GM12891 (cell line): Measurements from ENCODE around the gene SLC38A11.

Experiments
- DNase-seq: peaks from one replicate; pipeline ENCODE4 v3.0.0; 2011; ENCODE audit warnings: low spot score; ENCODE audit not compliant: insufficient read length
- FAIRE-seq: peaks from 2 replicates; lab custom pipeline; 2011; peaks lifted over from hg19 to GRCh38; lab: Jason Lieb, UNC
- PAX5 ChIP-seq: IDR thresholded peaks from 2 replicates; pipeline ENCODE4 v1.6.1; 2011; ENCODE audit warnings: low read length, moderate library complexity, mild to moderate bottlenecking; ENCODE audit not compliant: insufficient read depth, severe bottlenecking
- POLR2A ChIP-seq: IDR thresholded peaks from 2 replicates; pipeline ENCODE4 v1.6.1; 2011; ENCODE audit warnings: low read depth, low read length, control low read depth
- POLR2AphosphoS5 ChIP-seq: IDR thresholded peaks from 2 replicates; pipeline ENCODE4 v1.6.1; 2011; ENCODE audit warnings: low read depth, low read length, control low read depth
- POU2F2 ChIP-seq: IDR thresholded peaks from 2 replicates; pipeline ENCODE4 v1.6.1; 2011; ENCODE audit warnings: low read depth, mild to moderate bottlenecking, control low read depth, low read length, moderate library complexity
- SPI1 ChIP-seq: IDR thresholded peaks from 2 replicates; pipeline ENCODE4 v1.6.1; 2011; ENCODE audit warnings: low read depth, low read length, control low read depth
- TAF1 ChIP-seq: IDR thresholded peaks from 2 replicates; pipeline ENCODE4 v1.6.1; 2011; ENCODE audit warnings: low read depth, low read length, control low read depth

Gene SLC38A11

DNA sequence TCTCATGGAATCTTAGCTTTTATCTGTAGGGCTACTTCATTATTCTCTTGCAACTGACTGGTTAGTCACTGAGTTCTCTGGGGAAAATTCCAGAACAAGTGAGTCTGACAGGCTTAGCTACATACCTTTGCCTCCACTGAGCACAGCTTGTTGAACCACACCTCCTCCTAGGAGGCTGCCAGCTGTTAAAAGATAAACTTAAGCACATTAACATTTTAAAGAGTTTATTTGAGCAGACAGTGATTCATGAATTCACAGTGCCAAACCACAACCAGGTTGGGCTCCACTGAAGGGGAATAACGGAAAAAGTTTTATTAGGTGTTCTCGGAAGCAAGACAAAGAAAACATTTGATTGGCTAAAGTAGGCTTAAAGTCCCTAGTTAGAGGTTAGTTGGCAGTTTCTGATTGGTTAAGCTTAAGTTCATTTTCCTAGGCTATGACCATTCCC is 12.5 kb upstream of the SLC38A11 start:
- no peak for TF ChIP-seq PAX5
- no peak for TF ChIP-seq POLR2AphosphoS5
- TF ChIP-seq SPI1: no peak
- TF ChIP-seq TAF1: no peak
- TF ChIP-seq POU2F2: no peak
- no peak for TF ChIP-seq POLR2A
- FAIRE-seq (no peak), DNase-seq (no peak)

DNA sequence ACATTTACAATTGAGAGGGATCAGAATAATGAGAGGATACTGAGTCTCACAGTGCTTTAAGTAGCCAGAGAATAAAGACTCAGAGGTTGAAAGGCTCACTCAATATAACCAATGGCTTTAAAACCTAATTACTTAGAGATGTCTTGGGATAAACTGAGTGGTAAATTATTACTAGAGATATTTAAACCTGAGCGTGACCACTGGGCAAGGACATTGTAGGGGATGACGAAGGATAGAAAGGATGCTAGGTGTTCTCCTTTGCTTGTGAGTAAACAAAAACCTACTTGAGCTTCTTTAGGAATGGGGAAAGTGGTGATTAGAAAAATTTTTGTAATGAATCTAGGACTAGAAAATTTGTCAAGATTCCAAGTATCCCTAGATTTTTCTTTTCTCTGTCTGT is 12.0 kb upstream of the SLC38A11 start:
- TF ChIP-seq TAF1: no peak
- no peak for TF ChIP-seq POLR2A
- no peak for TF ChIP-seq POU2F2
- TF ChIP-seq SPI1: no peak
- TF ChIP-seq POLR2AphosphoS5: no peak
- TF ChIP-seq PAX5: no peak
- FAIRE-seq: no peak
- no peak for DNase-seq

DNA sequence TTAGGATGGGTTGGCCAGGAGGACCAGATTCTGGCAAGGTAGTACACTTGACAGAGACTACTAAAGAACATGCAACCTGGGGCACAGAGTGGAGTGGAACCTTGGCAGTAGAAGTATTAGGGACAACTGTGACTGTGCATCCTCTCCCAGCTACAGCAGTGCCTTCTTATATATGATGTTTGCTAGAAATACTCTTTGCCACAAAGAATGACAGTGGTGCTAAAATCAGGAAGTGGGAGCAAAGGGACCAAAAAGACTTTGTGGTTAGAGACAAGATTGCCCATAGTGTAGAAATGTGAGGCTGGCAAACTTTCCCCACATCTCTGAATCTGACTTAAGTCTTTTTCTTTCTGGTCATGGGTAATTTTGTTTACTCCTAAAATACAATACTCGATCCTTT is 9.4 kb upstream of the SLC38A11 start:
- FAIRE-seq (no peak), DNase-seq (no peak)
- TF ChIP-seq SPI1 (no peak), TAF1 (no peak), POU2F2 (no peak), POLR2A (no peak), PAX5 (no peak), POLR2AphosphoS5 (no peak)

DNA sequence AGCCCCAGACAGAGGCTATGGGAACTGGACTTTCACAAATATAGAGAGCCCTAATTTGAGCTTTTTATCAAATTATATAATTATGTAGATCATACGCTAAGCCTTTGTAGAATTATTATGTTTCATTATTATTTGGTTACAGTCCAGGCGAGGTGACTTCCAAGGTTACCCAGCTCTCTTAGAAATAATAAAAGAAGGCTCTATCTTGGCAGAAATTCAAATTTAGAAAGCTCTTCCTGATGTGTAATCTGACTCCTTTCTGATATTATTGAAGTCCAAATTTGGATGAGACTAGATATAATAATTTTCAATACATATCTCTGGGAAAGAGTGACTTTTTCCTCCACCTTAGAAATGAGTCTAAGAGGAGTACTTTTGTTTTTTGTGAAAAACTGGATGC is 4.8 kb upstream of the SLC38A11 start:
- TF ChIP-seq PAX5 (no peak), SPI1 (no peak), TAF1 (no peak), POU2F2 (no peak), POLR2AphosphoS5 (no peak), POLR2A (no peak)
- DNase-seq (no peak), FAIRE-seq (no peak)

DNA sequence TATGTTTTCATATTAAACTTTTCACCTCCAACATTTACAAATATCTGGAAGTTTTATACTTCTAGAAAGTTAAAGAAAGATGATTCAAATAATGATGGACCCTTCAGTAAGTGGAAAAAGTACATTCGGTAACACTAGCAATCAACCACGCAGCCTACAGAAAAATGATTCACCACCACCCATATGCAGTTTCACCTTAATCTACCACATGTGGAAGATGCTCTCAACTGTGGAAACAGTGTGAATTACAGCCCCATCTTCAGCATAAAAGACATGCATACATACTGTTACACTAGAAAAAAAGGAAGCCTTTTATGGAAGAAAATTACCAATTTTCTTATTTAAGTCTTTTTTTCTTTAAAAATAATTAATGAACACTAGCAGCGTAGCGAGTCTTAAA is 1.1 kb downstream of the SLC38A11 start:
- TF ChIP-seq SPI1 (no peak), POLR2A (no peak), PAX5 (no peak), POU2F2 (no peak), POLR2AphosphoS5 (no peak), TAF1 (no peak)
- DNase-seq: no peak
- no peak for FAIRE-seq

DNA sequence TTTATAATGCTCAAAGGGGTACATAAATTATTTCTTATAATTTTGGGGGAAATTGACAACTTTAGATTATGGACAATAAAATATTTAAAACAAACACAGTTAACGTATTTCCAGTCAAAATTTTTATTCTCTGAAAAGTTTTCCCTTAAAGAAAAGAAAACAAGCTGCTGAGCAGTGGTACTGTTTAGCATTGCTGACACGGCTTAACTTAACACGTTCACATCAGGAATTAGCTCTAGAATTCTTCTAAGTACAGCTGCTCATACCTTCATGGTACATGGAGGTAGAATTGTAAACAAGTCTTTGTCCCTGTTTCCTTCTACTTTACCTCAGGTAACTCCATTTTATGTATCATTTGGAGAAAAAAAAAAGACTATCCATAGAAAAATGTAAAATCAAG is 2.0 kb downstream of the SLC38A11 start:
- no peak for DNase-seq
- FAIRE-seq: no peak
- TF ChIP-seq POLR2A (no peak), PAX5 (no peak), POLR2AphosphoS5 (no peak), POU2F2 (no peak), SPI1 (no peak), TAF1 (no peak)

DNA sequence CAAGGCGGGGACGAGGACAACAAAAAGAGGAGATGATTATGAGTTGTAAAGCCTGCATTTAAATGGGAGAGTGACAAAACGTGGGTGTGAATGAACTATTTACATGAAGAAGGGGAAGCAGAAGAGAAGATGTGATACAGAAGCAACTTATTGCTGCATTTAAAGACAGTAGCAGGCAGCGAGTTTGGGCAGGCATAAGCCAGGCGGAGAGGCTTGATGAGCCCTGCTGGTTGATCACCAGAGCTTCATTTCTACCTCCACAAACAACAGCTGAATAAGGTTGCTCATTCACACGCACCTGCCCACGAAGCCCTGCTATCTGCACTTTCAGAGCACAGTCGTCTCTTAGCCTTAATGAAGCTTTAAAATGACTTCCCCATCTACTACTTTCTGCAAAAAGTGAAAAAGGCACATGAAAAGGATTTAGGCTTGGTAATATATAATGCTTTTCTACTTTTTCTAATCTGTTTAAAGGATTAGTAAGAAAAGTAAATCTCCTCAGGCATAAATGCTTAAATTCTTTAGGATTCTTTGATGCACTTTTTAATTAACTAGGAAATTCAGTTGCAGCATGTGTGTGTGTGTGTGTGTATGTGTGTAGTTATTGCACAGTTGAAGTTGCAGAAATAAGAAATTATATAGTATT is 3.1 kb downstream of the SLC38A11 start:
- TF ChIP-seq PAX5: no peak
- TF ChIP-seq POLR2A: no peak
- no peak for DNase-seq
- FAIRE-seq: no peak

DNA sequence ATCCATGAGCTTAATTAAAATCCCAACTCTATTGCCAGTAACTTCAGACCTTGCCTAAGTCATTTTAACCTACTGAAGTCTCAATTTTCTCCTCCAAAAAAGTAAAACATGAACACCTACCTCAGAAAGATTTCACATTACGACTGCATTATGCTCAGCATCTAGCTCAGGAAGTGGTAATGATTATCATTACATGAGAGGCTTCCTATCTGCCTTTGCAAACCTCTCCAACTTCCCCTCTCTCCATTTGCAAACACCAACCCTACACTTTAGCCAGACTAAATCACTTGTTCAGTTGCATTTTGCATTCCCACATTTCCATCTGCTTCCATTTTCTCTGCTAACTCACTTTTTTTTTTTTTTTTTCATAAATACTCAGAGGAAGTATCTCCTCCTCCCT is 6.8 kb downstream of the SLC38A11 start:
- FAIRE-seq (no peak), DNase-seq (no peak)
- no peak for TF ChIP-seq SPI1
- TF ChIP-seq POLR2AphosphoS5: no peak
- no peak for TF ChIP-seq TAF1
- TF ChIP-seq PAX5: no peak
- no peak for TF ChIP-seq POLR2A
- no peak for TF ChIP-seq POU2F2

DNA sequence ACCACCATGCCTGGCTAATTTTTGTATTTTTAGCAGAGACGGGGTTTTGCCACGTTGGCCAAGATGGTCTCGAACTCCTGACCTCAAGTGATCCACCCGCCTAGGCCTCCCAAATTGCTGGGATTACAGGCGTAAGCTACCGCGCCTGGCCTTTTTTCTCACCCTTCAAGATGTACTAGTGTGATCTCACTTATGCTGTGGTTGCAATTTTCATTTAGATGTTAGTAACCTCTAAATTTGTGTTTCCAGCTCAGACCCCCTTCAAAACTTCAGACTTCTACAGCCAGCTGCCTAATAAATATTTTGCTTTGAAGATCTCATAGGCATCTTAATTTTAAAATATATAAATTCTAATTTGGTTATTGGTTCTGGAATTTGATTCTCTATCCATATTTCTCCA is 8.0 kb downstream of the SLC38A11 start:
- FAIRE-seq (no peak), DNase-seq (no peak)
- TF ChIP-seq SPI1: no peak
- TF ChIP-seq POLR2A: no peak
- no peak for TF ChIP-seq PAX5

DNA sequence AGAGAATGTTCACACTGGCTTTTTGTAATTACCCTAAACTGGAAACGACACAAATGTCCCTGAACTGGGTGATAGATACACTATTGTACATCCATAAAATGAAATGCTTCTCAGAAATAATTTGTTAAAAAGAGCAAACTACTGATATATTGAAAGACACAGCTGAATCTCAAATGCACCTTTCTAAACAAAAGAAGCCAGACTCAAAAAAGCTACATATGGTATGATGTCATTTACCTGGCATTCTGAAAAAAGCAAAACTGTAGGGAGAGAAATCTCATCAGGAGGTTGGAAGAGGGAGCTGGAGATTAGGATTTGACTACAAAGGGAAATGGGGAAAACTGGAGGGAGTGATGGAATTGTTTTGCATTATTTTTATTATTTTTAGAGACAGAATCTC is 12.0 kb downstream of the SLC38A11 start:
- no peak for DNase-seq
- no peak for TF ChIP-seq SPI1
- no peak for TF ChIP-seq PAX5
- no peak for TF ChIP-seq POLR2AphosphoS5
- TF ChIP-seq POLR2A: no peak
- FAIRE-seq: no peak
